HG03558 (cell line): Measurements from ENCODE around the gene FAT1.

ENCODE experiments used
- ATAC-seq: cut with Tn5 transposase; IDR thresholded peaks from one replicate; pipeline ENCODE4 v1.9.1; 2021; ENCODE audit warnings: moderate number of reproducible peaks; ENCODE audit not compliant: unreplicated experiment; ENCODE audit errors: extremely low read depth

FAT1 gene

DNA sequence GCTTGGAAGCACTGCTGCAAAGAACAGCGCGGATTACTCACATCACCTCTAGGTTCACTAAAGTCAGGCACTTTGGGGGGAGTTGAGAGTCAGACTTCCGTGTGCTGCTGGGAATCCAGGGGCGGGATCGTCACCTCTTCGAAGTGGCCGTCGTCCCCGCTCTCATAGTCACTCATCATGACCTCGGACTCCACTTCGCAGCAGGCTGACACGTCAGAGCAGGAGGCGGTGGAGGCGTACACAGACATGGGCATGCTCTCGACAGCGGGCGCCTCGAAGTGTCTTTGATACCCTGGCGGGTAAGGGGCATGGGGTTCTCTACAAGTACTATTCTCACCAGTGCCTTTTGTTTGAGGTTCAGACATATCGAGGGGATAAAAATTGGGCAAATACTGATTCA, 135.2 kb downstream of the FAT1 start:
- ATAC-seq = no peak

DNA sequence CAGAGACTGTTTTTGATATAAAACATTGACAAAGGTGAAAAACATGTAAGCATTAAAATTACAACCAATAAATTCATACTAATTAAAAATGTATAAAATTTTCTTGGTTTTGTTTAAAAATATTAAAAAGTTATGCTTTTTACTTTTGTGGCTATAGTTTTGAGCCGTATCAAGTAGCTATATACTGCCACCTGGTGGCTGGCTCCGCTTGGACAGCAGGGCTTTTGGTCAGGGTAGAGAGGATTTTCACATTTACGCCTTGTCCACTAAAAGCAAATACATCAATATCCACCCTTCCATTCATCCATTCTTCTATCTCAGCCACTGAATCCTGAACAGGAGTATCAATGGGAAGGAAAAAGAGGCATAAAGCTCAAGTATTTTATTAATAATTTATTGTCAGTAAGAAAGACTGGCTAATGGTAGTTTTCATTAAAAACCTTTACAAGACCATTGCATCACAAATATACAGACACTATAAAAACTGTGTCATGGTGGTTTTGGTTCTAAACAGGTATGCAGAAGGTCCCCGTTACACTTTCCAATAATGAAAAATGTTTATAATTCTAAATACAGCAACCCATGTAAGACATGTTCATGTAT, 136.1 kb downstream of the FAT1 start:
- ATAC-seq = no peak

- no peak for ATAC-seq
These were observed 137.5 kb downstream of the FAT1 start for GRCh38 chr4:186586205-186586604.

DNA sequence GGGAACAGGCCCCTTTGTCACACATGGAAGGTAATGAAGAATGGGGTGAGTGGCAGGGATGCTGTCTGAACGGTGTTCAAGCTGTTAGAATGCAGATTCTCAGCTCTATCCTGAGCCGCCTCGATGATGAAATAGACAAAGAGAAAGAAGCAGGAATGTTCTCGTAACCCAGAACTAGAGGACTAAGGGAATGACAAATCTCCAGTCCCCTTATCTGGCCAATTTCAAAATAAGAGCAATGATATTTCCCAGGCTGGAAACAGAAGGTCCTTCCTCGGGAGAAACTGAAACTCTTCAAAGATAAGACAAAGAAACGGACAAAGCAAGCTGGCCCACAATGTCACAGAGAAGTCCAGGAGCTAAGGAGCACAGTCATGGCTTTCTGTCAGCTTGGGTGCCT, 138.7 kb downstream of the FAT1 start:
- ATAC-seq = no peak

GRCh38 chr4:186581421-186581820, 142.2 kb downstream of the FAT1 start:
- no peak for ATAC-seq

DNA sequence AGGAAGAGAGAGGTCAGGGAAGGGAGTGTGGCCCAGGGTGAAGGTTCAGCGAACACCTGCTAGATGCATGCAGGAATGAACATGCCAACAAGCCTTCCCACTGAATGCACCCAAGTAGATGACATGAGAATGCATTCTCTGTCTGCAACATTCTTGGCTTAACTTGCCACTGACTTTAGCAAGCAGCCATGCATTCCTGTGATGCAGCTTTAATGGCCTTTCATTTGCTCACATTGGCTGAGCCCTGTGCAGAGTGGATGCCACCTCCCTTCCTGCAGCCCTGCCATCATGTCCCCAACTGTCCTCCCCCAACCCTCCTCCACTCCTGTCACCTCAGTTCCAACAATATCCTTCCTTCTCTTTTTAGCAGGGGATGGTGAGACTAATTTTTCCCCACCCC, 143.0 kb downstream of the FAT1 start:
- ATAC-seq = no peak

DNA sequence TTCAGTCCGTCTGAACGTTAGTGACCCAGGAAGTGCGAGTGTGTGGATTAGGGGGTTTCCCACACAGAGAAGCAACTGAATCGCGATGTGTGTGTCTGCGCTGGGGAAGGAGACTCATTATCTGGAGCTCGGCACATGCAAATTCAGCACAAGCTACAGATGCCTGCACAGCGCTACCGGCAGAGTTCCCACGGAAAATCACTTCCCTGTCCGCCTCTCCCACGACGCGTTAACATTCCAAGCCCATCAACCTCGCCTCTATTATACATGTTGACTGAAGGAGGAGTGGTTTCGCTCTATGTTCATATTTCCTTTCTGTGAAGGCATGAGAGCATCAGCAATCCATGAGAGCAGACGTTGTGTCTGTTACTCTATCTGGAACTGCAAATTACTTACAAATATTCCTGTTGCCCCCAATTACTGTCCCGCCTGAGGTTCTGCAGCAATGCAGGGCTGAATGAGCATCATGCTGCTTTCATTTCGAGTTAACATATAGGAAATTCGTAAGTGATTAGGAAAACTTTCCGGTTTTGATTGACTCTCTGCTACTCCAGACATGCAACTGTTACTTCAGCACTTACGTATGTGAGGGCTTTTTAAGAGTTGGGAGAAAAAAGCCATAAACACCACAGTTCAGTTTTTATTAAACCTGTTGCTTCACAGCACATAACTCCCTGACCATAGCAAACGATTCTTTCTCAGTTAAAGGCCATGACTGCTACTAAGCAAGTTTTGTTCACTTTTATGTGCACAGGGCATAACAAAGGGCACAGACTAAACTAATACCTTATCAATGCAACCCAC, 153.3 kb downstream of the FAT1 start:
- no peak for ATAC-seq

- no peak for ATAC-seq
These were observed 154.0 kb downstream of the FAT1 start for GRCh38 chr4:186569533-186570192.

- no peak for ATAC-seq
These were observed 157.6 kb downstream of the FAT1 start for GRCh38 chr4:186566068-186566467.

DNA sequence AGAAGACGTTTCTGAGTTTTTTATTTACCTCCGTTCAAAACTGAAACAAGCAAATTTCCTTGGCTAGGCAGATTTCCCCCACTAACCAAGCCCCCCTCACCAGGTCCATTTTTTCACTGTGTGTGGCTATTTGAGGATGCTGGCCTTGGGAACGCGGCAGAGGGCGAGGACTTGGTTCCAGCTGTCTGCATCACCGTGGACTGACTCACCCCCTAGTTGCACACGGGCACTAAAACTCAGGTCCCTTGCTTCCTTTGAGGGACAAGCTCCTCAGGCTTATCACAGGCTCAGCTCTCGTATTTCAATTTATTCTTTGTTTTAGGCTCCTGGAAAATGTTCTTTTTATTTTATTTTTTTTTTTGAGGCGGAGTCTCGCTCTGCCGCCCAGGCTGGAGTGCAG, 159.9 kb downstream of the FAT1 start:
- no peak for ATAC-seq

- ATAC-seq = no peak
These were observed 161.9 kb downstream of the FAT1 start for GRCh38 chr4:186561748-186562147.

DNA sequence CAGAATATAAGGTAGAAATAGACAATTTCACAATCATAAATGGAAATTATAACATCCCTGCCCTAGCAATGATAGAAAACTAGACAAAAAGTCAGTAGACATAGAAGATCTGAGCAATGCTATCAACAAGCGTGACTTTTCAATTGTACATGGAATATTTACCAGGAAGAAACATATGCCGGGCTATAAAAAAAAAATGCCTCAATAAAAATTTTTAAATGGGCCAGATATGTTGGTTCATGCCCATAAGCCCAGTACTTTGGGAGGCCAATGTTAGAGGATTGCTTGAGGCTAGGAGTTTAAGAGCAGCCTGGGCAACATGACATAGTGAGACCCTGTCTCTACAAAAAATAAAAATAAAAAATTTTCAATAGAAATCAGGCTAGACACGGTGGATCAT, 163.0 kb downstream of the FAT1 start:
- ATAC-seq = no peak

GRCh38 chr4:186557486-186557885, 166.2 kb downstream of the FAT1 start:
- ATAC-seq = no peak

DNA sequence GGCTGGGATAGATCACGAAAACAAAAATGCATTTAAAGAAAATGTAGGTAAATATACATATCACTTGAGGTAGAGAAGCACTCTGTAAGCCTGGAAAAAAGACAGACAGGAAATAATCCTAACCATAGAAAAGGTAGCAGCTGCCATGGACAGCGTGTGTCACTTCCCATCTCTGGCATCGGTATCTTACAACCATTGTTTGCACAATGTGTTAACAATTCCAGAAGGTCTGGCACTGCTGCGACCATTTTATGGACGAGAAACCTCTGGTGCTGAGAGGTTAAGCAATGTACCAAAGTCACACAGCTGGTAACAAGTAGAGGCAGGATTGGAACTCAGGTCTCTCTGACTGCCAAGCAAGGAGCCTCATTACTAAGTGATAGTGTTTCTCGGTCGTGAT, 166.6 kb downstream of the FAT1 start:
- no peak for ATAC-seq

GRCh38 chr4:186554914-186555827, 168.5 kb downstream of the FAT1 start, which contains the start of gene MTNR1A:
Gene MTNR1A, minus strand, starts transcription at chr4:186555567. Its CDS starts 202 bp downstream, at chr4:186555365.
- ATAC-seq = no peak

DNA sequence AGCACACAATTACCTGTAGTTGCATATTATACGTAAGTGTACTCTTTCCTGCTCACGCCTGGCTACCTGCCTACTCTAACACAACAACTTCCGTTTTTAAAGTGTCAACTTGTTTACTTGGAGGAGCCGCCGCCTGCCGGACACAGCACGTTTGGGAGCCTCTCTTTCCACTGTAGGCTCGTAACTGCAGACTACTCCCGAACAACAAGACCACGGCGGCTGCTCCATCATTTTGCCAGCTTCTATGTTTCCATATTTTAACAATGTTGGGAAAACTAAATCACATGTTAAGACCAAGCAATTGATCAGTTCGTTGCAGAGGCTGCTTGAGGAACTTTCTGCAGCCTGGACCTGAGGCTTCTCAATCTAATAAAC, 169.1 kb downstream of the FAT1 start:
- ATAC-seq = no peak

DNA sequence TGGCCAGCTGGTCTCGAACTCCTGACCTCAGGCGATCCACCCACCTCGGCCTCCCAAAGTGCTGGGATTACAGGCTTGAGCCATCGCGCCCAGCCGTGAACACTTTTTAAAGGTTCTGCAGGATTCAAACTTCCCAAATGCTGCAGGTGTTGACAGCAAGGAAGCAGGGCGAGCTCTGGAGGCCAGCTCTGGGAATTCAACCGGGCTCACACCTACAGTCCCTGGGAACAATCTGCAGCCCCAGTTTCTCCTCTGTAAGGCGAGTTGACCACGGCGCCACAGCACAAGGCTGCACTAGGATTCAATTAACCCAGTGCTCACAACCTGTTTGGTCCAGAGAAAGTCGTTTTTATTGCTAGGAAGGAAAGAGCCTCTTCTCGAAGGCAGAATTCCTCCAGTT, 169.9 kb downstream of the FAT1 start:
- no peak for ATAC-seq

DNA sequence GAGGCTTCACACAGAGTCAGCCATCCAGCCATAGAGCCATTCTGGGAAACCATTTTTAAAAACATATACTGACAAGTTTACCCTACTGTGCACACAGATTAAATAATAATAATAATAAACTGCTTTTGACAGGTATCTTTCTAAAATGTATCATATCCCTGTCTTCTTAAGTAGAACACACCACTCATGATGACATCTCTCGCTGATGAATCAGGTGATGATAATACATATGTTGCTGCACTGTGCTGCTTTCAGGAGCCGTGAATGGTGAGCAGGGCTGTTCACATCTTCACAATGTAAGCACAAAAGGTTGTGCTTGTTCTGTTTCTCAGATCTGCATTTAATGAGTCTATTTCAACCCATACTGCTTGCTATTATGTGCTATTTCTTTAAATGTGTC, 171.8 kb downstream of the FAT1 start:
- no peak for ATAC-seq

DNA sequence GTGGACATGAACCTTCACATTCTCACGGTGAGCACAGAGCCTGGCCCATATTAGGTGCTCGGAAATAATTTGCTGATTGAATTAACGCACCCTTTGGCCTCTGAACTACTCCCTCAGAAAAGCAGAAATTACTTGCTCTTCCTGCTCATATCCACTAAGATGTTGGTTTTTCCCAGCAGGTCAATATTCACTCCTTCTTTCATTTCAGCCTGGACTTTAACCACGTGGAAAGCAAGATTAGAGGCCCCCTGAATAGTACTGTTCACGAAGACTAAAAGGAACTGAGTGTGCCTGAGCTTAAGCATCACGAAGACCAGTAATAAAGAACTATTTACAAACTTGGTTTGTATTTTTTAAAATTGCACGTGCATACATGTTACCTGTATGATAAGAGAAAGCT, 178.2 kb downstream of the FAT1 start:
- ATAC-seq = no peak

- no peak for ATAC-seq
These were observed 180.4 kb downstream of the FAT1 start for GRCh38 chr4:186543206-186543605.
